D341Med (cell line): Measurements from ENCODE around the gene COL13A1.

Source experiments
- DNase-seq: peaks from one replicate; pipeline ENCODE4 v3.0.0; 2012; ENCODE audit warnings: low spot score

Gene COL13A1

GRCh38 chr10:69792341-69792740, 9.4 kb upstream of the COL13A1 start:
- no peak for DNase-seq

- no peak for DNase-seq
These were observed 7.0 kb upstream of the COL13A1 start for GRCh38 chr10:69794673-69795072.

- DNase-seq, result no peak
These were observed 6.3 kb upstream of the COL13A1 start for GRCh38 chr10:69795242-69795934.

GRCh38 chr10:69797959-69798358, 3.7 kb upstream of the COL13A1 start:
- no peak for DNase-seq

- DNase-seq, result peak; percentile 35
These were observed 1.6 kb upstream of the COL13A1 start for GRCh38 chr10:69800109-69800508.

- DNase-seq, result no peak
These were observed 1.0 kb upstream of the COL13A1 start for GRCh38 chr10:69800665-69801064.

GRCh38 chr10:69801094-69801433, 642 bp upstream of the COL13A1 start:
- DNase-seq, result peak; percentile 51

- DNase-seq, result peak; percentile 48
These were observed 887 bp downstream of the COL13A1 start for GRCh38 chr10:69802424-69803161.

- DNase-seq, result no peak
These were observed 2.1 kb downstream of the COL13A1 start for GRCh38 chr10:69803809-69804208.

- no peak for DNase-seq
These were observed 3.1 kb downstream of the COL13A1 start for GRCh38 chr10:69804775-69805174.

GRCh38 chr10:69807122-69807521, 5.4 kb downstream of the COL13A1 start:
- no peak for DNase-seq

GRCh38 chr10:69807696-69808095, 6.0 kb downstream of the COL13A1 start:
- no peak for DNase-seq

- no peak for DNase-seq
These were observed 7.6 kb downstream of the COL13A1 start for GRCh38 chr10:69809318-69809717.

- no peak for DNase-seq
These were observed 8.4 kb downstream of the COL13A1 start for GRCh38 chr10:69810097-69810496.

GRCh38 chr10:69810675-69811397, 9.1 kb downstream of the COL13A1 start:
- no peak for DNase-seq

GRCh38 chr10:69813632-69814031, 11.9 kb downstream of the COL13A1 start:
- no peak for DNase-seq

GRCh38 chr10:69814251-69814650, 12.5 kb downstream of the COL13A1 start:
- DNase-seq, result no peak

GRCh38 chr10:69815104-69815503, 13.4 kb downstream of the COL13A1 start:
- no peak for DNase-seq

- no peak for DNase-seq
These were observed 14.8 kb downstream of the COL13A1 start for GRCh38 chr10:69816521-69816920.

GRCh38 chr10:69817078-69817581, 15.4 kb downstream of the COL13A1 start:
- DNase-seq, result no peak

GRCh38 chr10:69818676-69819239, 17.1 kb downstream of the COL13A1 start:
- DNase-seq, result no peak

GRCh38 chr10:69819716-69820506, 18.2 kb downstream of the COL13A1 start:
- DNase-seq, result no peak
